ENCODE data around the gene CPEB3. TPM values are rescaled to one million over a fixed set of nuclear protein-coding genes. Genes with fewer than 3 reads are reported as not detected.

Gene CPEB3
- total RNA-seq, 2 experiments from 2014 or later: 1.2 to 1.3 TPM

GRCh38 chr10:92011560-92012214 is 279.2 kb downstream of the CPEB3 start:
- Mint-ChIP-seq H3K4me1 (ENCODE audit: low read depth) (peaks cover 6% of the 10 kb centered on the region), H3K9me3 (no peaks in the 10 kb centered on the region), H3K27me3 (no peaks in the 10 kb centered on the region), H3K27ac (no peak overlapping the region), H3K4me3 (no peak overlapping the region), H3K36me3 (ENCODE audit: low read depth) (peaks cover 74% of the 10 kb centered on the region)
- Histone ChIP-seq H3K4me3 (ENCODE audit: low read length) (no peak overlapping the region), H3K27ac (ENCODE audit: low read depth in 1 of 2, low read length in 2 of 2) (no peak overlapping the region), H3K9me3 (ENCODE audit: control insufficient read depth in 1 of 2, insufficient read depth in 1 of 2, low read length in 2 of 2) (no peaks in the 10 kb centered on the region), H3K27me3 (ENCODE audit: control insufficient read depth in 1 of 2, insufficient read depth in 2 of 2, low read length in 2 of 2) (no peaks in the 10 kb centered on the region), H3K4me1 (ENCODE audit: insufficient read depth, low read length) (peaks cover 4% of the 10 kb centered on the region), H3K36me3 (ENCODE audit: insufficient read depth, low read length) (peaks cover 58% of the 10 kb centered on the region)
- ATAC-seq (ENCODE audit: poor library complexity): no peak
- intact Hi-C loops (cut with DNase I, micrococcal nuclease): no loop called here
- no peak for TF ChIP-seq CTCF (IDR thresholded peaks at IDR 0.05)
- ChIA-PET CTCF (no interaction called here), POLR2A (no interaction called here)
- DNase-seq: no peak

GRCh38 chr10:92010047-92010735 is 280.7 kb downstream of the CPEB3 start:
- no peaks in the 10 kb centered on the region for H3K9me3 Mint-ChIP-seq
- no peaks in the 10 kb centered on the region for H3K27me3 ChIP-seq (ENCODE audit: control insufficient read depth in 1 of 2, insufficient read depth in 2 of 2, low read length in 2 of 2)
- peaks cover 53% of the 10 kb centered on the region for H3K36me3 ChIP-seq (ENCODE audit: insufficient read depth, low read length)
- no peak overlapping the region for H3K27ac Mint-ChIP-seq
- H3K27ac ChIP-seq (ENCODE audit: low read depth in 1 of 2, low read length in 2 of 2): no peak overlapping the region
- H3K4me1 Mint-ChIP-seq (ENCODE audit: low read depth): peaks cover 6% of the 10 kb centered on the region
- peaks cover 4% of the 10 kb centered on the region for H3K4me1 ChIP-seq (ENCODE audit: insufficient read depth, low read length)
- ChIA-PET CTCF (no interaction called here), POLR2A (interaction anchor here (0.6 kb wide), 1 partner anchor 26 kb away, joined by 3 read pairs; no protein-coding TSS in a partner anchor)
- no peaks in the 10 kb centered on the region for H3K9me3 ChIP-seq (ENCODE audit: control insufficient read depth in 1 of 2, insufficient read depth in 1 of 2, low read length in 2 of 2)
- no peak overlapping the region for H3K4me3 Mint-ChIP-seq
- intact Hi-C loops (cut with DNase I, micrococcal nuclease): no loop called here
- peaks cover 75% of the 10 kb centered on the region for H3K36me3 Mint-ChIP-seq (ENCODE audit: low read depth)
- no peak for ATAC-seq (ENCODE audit: poor library complexity)
- TF ChIP-seq CTCF (IDR thresholded peaks at IDR 0.05): no peak
- H3K27me3 Mint-ChIP-seq: no peaks in the 10 kb centered on the region
- no peak overlapping the region for H3K4me3 ChIP-seq (ENCODE audit: low read length)
- DNase-seq: no peak

- no peak overlapping the region for H3K27ac ChIP-seq (ENCODE audit: low read depth in 1 of 2, low read length in 2 of 2)
- ATAC-seq (ENCODE audit: poor library complexity) (no peak), DNase-seq (no peak)
- peaks cover 75% of the 10 kb centered on the region for H3K36me3 Mint-ChIP-seq (ENCODE audit: low read depth)
- H3K9me3 ChIP-seq (ENCODE audit: control insufficient read depth in 1 of 2, insufficient read depth in 1 of 2, low read length in 2 of 2): no peaks in the 10 kb centered on the region
- no peaks in the 10 kb centered on the region for H3K9me3 Mint-ChIP-seq
- no peaks in the 10 kb centered on the region for H3K27me3 ChIP-seq (ENCODE audit: control insufficient read depth in 1 of 2, insufficient read depth in 2 of 2, low read length in 2 of 2)
- H3K4me1 ChIP-seq (ENCODE audit: insufficient read depth, low read length): peaks cover 4% of the 10 kb centered on the region
- no peak overlapping the region for H3K4me3 Mint-ChIP-seq
- CTCF ChIA-PET: no interaction called here
- no peak for TF ChIP-seq CTCF (IDR thresholded peaks at IDR 0.05)
- H3K27me3 Mint-ChIP-seq: no peaks in the 10 kb centered on the region
- POLR2A ChIA-PET: interaction anchor here (0.6 kb wide), 1 partner anchor 25 kb away, joined by 3 read pairs; no protein-coding TSS in a partner anchor
- intact Hi-C loops (cut with DNase I, micrococcal nuclease): no loop called here
- peaks cover 6% of the 10 kb centered on the region for H3K4me1 Mint-ChIP-seq (ENCODE audit: low read depth)
- H3K27ac Mint-ChIP-seq: no peak overlapping the region
- peaks cover 47% of the 10 kb centered on the region for H3K36me3 ChIP-seq (ENCODE audit: insufficient read depth, low read length)
- H3K4me3 ChIP-seq (ENCODE audit: low read length): no peak overlapping the region
Measured at GRCh38 chr10:92009445-92009844, 281.4 kb downstream of the CPEB3 start.
